NCI-H2029 (cell line): ENCODE data around the gene CDC40.
"Not testable (repeated sequence)": the region's sequence is repeated elsewhere in the genome, so short reads cannot be mapped to it uniquely, and the experiment has no call there.

Source experiments
- DNase-seq: peaks from one replicate; lab custom pipeline; 2025; lab: John Stamatoyannopoulos, UW

Gene CDC40

DNA sequence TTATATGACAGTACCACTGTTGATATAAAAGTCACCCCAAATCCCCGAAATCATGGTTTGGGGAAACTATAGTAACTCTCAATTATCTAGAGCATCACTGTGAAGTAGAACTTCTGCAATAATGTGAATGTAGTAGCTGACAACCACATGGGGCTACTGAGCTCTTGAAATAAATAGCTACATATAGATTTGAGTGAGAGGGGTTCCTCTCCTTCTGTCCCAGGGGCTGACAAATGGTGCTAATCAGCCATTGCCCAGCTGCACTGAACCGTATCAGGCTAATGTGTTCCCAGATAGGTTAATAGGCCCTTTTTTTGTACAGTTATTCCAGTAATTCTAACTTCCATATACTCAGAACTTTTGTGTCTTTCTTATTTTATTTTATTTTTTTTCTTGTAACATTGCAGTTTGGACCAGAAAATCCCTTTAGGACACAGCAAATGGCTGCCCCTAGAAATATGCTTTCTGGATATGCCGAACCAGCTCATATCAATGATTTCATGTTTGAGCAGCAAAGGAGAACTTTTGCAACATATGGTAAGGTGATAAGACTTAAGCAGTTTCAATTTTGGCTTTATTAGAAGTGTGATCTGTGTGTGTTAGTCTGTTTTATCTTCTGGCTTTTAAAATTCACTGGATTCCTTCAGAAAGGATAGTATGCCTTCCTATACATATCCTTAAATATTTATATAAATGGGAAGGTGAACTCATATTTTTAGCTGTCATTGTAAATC lies 21.1 kb downstream of the CDC40 start:
- DNase-seq, result no peak

DNA sequence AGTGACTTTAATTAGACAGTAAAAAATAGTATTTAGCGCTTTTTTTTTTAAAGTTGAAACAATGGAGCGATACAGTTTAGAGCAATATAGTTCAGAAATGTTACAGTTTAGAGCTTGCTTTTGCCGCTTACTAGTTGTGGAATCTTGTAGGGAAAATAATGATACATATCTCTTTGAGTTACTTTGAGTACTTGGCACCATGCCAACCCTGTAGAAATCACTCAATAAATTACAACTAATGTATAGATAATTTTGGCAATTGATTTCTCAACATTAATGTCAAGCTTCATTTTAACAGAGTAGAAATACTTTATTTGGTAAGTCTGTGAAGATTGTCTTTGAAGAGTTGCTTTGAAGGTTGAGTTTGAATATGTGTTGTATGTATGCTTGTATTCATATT lies 27.4 kb downstream of the CDC40 start:
- no peak for DNase-seq

DNA sequence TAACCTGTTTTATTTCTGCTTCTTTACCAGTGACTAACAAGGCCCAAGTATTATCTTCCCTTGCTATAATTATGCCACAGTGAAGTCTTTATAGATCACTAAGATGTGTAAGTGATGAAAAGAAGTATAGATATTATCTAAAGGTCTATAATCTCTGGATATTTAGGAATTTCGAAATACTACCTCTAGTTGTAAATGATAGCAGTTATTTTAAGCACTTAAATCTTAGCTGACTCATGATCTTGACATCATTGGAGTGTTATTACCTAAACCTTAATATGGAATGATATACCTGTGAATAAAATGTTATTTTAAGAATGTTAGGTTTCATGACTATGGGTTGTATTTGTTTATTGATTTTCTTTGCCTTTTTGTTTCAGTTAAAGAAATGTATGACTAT lies 31.5 kb downstream of the CDC40 start:
- DNase-seq, result no peak

DNA sequence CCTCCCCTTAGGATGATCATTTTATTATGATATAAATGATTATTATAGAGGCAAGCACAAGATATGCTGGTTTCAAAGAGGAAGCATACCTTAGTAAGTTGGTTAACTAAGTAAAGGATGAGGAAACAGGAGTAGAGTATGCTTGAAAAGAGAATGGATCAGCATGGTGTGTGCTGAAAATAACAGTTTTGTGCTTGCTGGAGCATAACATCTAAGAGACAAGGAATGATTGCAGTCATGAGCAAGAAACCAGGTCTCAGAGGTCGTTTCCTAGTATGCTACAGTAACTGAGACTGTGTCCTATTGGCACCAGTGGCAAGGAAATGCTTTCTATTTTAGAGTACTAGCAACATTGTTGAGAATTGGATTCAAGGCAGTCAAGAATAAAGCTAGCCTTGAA lies 34.1 kb downstream of the CDC40 start:
- no peak for DNase-seq

DNA sequence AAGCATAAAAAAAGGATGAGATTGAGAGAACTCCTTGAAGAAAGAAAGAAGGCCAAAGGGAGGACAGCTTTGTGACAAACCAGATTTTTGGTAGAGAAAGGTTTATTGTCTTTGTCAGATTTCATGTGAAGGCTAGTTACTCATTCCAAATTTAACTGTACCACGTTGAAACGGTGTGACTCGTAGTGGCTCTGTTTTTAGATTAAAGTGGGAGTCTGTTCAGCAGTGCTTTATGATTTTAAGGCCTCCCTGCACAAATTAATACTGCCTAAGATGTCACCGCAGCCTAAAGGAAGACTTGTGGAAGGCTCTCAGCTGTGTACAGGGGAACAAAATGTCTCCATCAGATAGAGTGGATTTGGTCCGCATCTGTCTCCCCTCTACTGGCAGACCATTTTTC lies 35.9 kb downstream of the CDC40 start:
- DNase-seq, result no peak

DNA sequence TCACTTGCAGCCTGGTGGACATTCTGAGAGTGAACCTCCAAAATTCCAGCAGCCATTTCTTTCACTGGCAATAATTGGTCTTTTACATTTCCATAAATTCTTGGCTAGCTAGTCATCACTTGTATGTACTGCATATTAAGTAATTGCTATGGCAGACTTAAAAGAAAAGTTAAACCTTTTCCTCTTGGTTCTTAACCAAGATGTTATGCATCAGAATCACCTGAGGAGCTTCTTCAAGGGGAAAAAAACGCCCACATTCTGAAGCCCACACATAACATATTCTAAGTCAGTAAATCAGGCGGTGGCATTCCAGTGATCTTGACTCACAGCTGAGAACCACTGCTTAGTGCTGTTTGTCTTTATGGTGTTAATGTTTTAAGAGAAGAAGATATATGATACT lies 37.0 kb downstream of the CDC40 start:
- no peak for DNase-seq

DNA sequence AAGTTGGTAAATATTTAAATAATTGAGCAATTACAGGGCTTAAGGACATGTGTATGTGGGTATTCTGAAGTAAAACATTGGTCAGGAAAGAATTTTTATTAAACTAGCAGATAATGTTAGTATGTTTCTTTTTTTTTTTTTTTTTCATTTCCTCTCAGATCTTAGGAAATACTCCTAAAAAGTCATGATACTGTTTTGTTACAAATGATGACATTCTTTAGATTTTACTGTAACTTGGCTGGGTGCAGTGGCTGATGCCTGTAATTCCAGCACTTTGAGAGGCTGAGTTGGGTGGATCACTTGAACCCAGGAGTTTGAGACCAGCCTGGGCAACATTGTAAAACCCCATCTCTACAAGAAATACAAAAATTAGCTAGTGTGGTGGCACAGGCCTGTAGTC lies 41.5 kb downstream of the CDC40 start:
- no peak for DNase-seq

DNA sequence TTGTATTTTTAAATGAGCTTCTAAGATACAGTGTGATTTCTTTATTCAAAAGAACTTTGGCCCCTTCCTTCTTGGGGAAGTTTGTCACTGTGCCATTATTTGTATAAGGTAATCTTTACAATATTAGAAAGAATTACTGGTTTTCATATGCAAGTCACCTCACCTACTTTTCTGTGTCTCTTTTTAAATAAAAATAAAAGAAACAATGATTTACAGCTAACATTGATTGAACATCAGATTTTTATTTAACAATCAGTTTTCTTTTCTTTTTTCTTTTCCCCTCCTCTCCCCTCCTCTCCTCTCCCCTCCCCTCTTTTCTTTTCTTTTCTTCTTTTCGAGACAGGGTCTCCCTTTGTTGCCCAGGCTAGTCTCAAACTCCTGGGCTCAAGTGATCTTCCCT lies 46.0 kb downstream of the CDC40 start:
- DNase-seq, result no peak

DNA sequence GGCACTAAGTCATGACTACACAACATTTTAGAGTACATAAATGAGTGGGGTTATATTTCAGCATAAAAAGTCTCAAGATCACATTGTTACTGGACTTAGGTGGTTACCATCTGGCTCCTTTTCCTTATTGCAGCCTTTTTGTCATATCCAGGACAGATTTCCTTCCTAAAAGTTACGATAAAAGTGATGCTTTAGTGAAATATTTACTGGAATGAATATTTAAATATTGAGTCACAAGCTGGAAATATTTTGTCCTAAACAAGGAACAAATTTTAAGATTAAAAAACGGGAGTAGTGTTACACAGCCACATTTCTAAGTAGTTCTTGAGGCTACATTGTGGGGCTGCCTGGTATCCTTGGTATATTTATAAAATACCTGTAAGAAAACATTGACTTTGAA lies 52.2 kb downstream of the CDC40 start:
- DNase-seq, result no peak

DNA sequence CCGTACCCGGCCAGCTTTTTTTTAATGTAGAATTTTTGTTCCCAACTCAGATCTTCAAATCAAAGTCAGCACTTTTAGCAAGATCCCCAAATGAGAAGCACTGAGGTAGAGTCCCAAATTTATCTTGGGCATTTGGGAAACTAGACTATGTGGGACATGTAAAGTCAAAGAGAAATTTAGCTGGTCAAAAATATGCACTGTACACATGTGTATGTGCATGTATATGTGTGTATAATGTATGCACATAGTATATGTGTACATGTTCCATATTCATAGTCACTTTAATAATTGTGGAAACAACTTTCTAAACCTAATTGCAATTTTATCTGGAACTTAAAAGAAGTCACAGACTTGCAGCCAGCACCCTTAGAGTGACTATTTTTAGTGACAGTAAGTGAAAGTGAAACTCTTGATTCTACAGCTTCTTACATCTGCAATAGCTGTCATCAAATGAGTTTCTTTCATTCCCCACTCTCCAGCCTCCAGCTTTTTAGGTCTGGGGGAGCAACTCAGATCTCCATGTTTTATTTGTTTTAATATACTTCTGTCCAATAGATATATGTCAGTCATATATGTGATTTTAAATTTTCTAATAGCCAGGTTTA lies 53.6 kb downstream of the CDC40 start:
- DNase-seq, result peak; percentile 2

DNA sequence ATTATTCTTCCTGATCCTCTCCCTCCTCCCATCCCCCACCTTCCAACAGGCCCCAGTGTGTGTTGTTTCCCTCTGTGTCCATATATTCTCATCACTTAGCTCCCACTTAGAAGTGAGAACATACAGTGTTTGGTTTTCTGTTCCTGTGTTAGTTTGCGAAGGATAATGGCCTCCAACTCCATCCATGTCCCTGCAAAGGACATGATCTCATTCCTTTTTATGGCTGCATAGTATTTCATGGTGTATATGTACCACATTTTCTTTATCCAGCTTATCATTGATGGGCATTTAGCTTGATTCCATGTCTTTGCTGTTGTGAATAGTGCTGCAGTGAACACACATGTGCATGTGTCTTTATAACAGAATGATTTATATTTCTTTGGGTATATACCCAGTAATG lies 55.8 kb downstream of the CDC40 start:
- DNase-seq, result not testable (repeated sequence)

DNA sequence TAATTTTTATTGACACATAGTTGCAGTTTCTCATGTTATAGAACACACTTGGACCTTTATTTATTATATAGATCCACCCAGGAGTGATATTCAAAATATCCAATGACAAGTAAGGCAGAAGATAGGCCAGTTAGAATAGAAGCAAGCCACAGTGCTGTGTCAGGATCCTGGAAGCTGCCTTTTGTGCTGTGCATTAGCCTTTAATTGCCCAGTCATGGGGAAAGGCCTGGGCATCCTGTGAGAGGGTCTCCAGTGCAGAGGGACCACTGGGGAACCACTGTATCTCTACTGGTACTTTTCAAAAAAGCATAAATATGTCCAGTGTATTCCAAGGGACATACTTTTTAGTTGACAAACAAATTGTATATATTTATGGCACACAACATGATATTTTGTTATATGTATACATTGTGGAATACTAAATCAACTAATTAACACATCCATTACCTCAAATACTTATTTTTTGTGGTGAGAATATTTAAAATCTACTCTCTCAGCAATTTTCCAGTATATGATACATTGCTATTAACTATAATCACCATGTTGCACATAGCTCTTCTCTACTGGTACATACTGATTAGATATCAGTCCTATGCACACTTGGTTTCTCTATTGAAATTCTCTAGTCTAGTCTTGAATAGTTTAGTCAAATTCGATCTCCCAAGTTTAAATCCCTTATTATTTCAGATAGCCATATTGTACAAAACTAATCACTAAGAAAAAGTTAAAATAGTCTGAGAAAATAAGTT lies 59.5 kb downstream of the CDC40 start:
- no peak for DNase-seq

DNA sequence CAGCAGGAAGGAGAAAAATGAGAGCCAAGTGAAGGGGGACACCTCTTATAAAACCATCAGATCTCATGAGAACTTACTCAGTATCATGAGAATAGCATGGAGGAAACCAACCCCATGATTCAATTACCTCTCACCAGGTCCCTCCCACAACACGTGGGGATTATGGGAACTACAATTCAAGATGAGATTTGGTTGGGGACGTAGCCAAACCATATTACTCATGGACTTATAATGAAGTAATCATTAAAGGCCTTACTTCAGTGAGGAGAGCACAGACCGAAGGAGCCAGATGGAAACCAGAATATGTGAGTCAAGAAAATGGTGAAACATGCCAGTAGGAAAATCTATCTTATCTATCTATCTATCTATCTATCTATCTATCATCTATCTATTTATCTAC lies 64.4 kb downstream of the CDC40 start:
- DNase-seq, result not testable (repeated sequence)

DNA sequence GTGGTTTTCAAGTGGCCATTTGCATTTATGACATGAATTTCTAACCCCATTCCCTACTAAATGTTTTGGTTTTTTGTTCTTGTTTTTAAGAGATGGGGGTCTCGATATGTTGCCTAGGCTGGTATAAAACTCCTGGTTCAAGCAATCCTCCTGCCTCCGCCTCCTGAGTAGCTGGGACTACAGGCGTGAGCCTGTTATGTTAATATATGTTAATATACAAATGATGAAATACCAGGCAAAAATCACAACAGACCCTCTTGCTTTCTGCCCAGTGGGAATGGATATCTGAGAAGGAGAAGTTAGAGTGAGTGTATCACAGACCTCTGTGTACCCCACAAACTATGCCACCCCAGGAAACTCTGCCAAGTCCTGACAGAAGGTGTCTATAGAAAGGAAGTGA lies 66.2 kb downstream of the CDC40 start:
- DNase-seq, result no peak

DNA sequence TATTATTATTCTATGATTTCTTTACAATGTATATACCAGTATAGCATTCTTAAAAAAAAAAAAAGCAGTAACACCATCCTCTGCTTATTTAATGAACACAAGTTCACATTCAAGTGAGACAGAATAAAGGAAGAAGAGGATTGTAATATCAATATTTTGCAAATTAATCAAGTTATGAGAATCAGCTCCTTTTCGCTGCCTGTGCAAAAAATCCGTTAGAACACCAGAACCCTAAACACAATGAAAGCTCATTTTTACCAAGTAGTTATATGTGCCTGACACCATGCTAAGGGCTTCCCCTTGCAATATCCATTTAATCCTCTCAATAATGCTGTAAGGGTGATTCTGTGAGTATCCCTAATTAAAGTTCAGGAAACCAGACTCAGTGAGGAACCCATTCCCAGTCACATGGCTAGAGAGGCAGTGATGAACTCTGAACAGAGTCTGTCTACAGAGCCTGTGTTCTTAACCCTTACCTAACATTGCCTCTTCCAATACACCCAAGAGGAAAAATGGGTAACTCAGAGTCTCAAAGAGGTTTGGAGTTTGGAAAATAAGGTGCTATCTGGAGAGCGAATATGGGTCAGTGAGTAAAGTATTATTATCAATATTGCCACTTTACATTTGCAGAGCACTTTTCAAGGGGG lies 66.8 kb downstream of the CDC40 start:
- DNase-seq, result no peak

DNA sequence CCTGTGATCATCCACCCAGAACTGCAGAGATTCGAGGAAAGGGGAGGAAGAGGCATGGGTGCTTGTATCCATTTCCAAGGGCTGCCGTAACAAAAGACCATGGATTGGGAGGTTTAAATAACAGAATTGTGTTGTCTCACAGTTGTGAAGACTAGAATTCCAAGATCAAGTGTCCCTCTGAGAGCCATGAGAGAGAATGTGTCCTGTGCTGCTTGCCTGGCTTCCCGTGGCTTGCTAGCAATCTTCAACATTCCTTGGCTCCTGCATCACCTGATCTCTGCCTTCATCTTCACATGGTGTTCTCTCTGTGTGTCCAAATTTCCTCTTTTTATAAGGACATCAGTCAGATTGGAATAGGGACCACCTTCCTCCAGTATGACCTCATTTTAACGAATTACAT lies 69.8 kb downstream of the CDC40 start:
- no peak for DNase-seq

DNA sequence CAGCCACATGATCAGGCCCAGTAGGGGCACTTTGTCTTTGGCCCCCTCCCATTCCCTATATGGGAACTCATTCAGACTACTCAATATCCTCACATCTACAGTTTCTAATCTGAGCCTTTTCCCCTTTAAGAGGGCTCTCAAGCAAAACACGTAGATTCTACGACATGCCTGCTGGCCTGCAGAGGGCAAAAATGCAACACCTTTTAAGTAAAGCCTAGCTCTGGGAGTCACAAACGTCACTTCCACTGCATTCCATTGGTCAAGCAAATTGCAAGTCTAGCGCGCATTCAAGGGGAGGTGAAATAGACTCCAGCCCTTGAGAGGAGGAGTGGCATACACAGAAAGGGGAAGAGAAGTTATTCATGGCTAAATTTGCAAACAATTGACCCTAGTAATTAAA lies 70.6 kb downstream of the CDC40 start:
- no peak for DNase-seq

DNA sequence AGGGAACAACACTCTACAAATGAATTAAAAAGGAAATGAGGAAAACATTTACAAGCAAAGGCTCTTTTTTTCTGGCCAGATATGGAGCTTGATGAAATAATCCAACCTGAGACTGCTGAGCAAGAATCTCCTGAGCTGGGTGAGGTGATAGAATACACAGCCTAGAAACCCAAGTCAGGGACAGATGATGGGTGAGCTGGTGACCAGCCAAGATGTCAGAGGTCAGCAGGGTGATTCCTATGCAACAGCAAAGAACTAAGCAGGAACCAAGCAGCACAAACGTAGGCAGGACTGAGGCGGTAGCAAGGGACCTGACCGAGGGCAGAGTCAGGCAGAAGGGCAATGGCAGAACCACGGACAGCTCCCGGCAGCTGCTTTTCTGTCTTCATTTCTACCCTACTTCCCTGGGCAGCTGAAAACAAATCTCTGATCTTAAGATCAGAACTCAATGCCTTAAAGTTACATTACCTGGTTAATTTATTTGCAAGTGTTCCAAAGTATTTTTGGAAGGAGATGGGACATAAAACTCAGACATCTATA lies 75.1 kb downstream of the CDC40 start:
- no peak for DNase-seq

DNA sequence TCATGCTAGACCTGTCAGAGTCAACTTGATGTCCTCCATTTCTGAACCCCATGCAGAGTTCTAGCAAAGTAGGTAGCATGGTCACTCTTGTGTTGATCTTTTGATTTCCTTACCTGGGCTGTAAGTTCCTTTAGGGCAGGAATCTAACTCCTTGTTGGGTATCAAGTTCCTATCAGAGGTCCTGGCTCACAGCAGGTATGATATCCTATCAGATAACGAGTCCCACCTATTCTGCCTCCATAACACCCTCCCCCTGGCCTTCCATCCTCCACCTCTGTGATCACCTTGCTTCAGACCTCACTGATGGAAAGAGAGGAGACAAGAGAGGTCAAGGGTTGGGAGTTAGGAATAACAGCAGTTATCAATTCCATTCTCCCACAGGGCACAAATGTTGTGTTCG lies 76.1 kb downstream of the CDC40 start:
- no peak for DNase-seq

DNA sequence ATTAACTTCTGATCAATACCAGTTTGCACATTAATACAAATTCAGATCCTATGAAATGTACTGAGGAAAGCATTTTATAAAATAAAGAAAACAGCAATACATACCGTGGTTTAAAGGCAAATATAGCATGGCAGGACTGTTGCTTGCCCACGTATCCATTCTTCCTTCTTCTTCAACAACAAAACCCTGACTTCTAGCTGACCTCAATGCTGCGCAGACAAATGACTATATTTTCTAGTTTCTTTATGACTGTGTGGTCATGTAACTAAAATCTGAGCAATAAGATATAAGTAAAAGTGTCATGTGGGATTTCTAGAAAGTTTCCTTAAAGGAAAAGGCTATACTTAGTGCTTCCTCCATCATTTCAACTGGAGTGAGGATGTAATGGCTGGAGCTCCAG lies 85.0 kb downstream of the CDC40 start:
- no peak for DNase-seq

DNA sequence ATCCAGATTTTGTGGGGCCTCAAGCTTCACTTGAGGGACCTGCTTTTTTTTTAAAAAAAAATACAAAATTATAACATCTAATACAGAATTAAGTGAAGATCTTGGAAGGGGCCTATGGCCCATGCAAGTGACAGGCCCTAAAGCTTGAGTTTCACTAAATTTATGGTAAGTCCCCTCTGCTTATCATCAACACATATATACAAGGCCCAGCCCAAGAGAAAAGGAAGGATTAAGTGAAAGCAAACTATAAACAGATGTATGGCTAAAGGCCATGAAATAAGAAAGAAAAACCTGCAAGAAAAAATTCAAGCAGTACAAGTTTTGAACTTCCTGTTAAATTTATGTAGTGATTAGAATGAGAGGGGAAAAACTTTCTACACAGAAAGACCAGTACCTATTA lies 86.8 kb downstream of the CDC40 start:
- no peak for DNase-seq

DNA sequence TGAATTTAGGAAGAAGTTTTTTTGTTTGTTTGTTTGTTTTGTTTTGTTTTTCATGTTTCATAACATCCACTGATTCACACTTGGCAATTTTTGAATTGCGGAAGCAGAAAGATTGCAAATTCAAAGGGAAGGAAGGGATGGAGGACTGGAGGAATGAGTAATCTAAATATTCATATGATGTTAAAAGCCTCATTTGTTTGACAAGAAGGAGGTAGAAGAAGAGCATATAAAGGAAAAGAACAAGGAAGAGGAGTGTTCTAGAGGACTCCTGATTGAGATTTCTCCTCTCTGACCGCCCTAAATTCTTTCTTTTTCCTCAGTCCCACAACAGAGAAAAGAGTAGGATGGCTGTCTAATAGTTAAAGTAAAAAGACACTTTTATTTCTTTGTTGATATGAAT lies 89.4 kb downstream of the CDC40 start:
- no peak for DNase-seq

DNA sequence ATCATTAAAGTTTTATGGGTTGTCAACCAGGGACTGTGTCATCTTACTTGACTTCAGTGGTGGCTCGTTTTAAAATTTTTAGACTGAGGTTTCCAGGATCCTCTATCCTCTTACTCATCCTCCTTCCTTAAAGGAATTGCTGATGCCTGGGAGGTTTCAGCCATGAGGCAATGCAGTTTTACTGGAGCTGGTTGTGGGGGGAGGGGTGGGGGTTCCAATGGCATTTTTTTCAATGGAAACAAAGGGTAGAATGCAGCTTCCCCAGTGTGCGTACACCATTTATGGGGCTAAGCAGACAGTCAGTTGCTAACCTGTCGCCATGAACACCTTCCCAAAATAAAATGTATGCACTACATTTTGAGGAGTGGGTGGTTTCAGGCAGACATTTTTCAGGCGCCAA lies 89.9 kb downstream of the CDC40 start:
- no peak for DNase-seq
